Measurements from ENCODE around the gene FAM32A. TPM values are rescaled to one million over a fixed set of nuclear protein-coding genes. Genes with fewer than 3 reads are reported as not detected.

FAM32A gene
- total RNA-seq, 1 experiment from 2014 or later = 128 TPM

DNA sequence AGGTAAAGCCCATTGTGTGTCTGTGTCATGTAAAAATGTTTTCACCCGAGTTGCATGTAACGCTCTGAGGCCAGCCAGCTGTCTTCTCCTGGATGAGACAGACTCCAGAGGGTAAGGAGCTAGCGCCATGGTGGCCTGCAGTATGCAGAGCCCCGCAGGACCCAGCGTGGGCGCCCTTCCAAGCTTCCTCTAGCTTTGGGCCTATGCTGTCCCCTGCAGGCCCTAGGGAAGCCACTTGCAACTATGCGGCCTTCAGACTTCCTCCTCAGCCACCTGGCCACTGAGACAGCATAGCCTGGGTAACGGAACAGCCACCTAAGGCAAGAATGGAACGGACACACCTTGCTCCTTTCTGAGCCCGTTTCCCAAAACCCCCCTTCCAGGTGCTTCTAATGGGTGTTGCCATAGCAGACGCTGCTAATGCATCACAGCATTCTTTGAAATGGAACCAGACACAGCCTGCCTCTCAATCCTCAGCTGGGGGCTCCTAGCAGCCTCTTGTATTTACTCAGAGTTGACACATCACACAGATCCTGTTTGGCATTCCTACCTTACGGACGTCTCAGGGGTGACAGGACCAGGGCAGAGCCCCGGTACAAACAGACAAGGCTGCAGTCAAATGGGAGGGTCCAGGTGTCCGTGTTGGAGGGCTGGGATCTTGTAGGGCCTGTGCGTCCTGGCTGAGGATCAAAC is 6.2 kb downstream of the FAM32A start:
- no peak for DNase-seq
- Histone ChIP-seq H3K27me3 (no peaks in the 10 kb centered on the region), H3K9me3 (no peaks in the 10 kb centered on the region), H3K36me3 (peaks cover 59% of the 10 kb centered on the region), H3K4me3 (no peak overlapping the region)

DNA sequence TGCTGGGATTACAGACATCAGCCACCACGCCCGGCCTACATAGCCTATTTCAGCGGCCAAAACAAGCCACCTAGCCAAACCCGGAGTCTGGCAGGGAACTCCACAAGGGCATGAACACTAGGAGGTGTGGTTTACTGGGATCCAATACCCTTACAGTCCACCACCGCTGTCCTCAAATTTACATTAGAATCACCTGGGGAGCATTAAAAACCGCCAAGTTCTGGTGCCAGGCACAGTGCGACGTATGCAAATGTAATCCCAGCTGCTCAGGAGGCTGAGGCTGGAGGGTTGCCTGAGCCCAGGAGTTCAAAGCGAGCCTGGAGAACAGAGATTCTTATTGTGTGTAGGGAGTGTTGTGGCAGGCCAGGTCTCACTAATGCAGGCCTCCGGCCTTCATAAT is 8.3 kb downstream of the FAM32A start:
- H3K4me3 ChIP-seq = no peak overlapping the region
- DNase-seq = peak; percentile 49
- H3K27me3 ChIP-seq = no peaks in the 10 kb centered on the region
- H3K9me3 ChIP-seq = no peaks in the 10 kb centered on the region
- peaks cover 40% of the 10 kb centered on the region for H3K36me3 ChIP-seq

DNA sequence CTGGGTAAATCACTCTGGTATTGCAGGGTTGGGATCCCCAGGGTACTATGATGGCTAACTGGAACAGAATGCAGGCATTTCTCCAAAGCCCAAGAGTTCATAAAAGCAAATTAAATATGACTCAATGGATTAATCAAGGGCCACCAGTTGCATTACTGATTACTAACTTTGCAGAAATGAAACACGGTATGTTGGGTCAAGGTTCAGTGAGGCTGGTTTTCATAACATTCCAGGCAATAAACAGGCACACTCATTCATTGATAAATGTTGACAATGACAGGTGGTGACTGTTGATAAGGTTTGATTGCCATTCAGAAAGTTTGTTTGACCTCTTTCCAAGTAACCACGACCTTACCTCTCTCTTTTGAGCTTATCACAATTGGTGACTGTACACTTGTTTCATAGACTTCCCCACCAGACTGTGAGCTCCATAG is 12.0 kb downstream of the FAM32A start:
- peak overlapping the region; percentile 88 for H3K4me3 ChIP-seq

DNA sequence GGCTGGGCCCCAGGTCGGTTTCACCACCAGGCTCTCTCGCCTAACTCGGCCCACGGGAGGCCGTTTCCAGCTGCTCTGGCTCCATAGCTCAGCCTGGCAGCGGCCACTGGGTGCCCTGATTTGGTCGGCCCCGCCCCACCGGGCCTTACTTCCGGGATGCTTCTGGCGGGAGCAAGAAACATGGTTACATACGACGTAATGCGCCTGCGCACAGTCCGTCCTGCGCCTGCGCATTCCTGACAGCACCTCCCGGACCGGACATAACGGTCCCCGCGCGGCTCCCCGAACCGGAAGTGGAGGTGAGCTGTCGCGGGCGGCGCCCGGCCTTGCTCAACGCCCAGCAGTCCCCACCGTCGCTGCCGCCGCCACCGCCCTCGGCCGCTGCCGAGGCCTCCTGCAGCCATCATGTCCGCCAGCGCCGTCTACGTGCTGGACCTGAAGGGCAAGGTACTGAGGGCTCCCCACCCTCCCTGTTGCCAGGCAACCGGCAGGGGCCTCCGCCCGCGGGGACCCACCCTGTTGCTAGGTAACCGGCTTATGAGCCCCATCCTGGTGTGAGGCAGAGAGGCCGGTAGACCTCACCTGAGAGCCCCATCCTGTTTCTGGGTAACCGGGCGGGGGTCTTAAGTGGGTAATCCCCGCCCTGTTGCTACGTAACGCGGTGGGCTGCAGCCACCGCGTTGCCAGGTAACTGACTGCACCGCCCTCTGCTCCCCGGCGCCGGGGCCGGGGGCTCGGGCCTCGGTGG is 12.6 kb downstream of the FAM32A start, which contains the start of gene AP1M1:
Gene AP1M1 (plus strand): TSS at position 290 of the 748 bp plus-strand sequence. CDS start 116 bp downstream, at position 406.
- Histone ChIP-seq H3K36me3 (peaks cover 42% of the 10 kb centered on the region), H3K27me3 (no peaks in the 10 kb centered on the region), H3K9me3 (no peaks in the 10 kb centered on the region), H3K4me3 (peak within 1 kb of the TSS; percentile 88)
- DNase-seq = peak; percentile 100

More for the DNA sequence above, 12.0 kb downstream of the FAM32A start:
- H3K9me3 ChIP-seq = no peaks in the 10 kb centered on the region
- DNase-seq = peak; percentile 51
- H3K27me3 ChIP-seq = no peaks in the 10 kb centered on the region
- peaks cover 39% of the 10 kb centered on the region for H3K36me3 ChIP-seq

DNA sequence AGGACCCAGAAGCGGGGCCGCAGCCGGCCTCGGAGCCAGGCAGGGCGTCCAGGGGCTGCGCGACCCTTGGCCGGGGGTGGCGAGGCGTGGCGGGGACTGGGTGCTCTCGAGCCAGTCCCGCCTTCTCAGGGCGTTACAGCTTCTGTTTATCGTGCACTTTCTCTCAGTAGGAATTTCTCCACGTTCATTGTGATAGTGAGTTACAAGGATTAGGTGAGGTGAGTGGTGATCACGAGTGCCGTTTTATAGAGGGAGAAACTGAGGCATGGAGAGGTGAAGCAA is 13.1 kb downstream of the FAM32A start:
- no peak for DNase-seq
- Histone ChIP-seq H3K36me3 (peaks cover 45% of the 10 kb centered on the region), H3K4me3 (peak overlapping the region; percentile 88), H3K27me3 (no peaks in the 10 kb centered on the region), H3K9me3 (no peaks in the 10 kb centered on the region)

DNA sequence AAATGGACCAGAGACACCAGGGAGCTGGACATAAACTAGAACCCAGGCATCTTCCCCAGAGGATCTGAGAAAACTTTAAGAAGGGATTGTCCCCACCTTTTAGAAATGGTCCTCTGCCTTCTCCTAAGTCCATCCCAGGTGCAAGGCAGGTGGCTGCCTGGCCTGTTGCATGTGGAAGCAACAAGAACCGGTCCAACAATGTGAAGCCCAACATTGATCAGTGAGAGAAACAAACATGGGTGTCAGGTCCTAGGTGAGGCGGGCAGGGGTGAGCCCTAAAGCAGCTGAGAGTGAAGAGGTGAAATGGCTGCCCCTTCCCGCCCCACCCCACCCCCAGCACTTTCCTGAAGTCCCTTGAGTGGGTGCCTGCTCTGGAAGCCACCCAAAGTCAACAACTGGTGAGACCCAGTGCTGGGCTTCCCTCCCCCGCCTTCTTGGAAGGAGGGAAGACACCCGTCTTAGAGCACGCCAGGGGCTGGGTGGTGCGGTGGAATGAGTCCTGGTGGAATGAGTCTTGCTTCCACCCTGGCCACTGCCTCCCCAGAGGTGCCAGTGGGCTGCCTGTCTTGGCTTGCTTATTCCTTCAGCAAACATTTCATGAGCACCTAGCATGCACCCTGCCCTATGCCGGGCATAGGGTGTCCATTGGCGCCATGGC is 14.2 kb downstream of the FAM32A start:
- DNase-seq = no peak
- peaks cover 52% of the 10 kb centered on the region for H3K36me3 ChIP-seq
- peak overlapping the region; percentile 88 for H3K4me3 ChIP-seq
- H3K9me3 ChIP-seq = no peaks in the 10 kb centered on the region
- no peaks in the 10 kb centered on the region for H3K27me3 ChIP-seq

DNA sequence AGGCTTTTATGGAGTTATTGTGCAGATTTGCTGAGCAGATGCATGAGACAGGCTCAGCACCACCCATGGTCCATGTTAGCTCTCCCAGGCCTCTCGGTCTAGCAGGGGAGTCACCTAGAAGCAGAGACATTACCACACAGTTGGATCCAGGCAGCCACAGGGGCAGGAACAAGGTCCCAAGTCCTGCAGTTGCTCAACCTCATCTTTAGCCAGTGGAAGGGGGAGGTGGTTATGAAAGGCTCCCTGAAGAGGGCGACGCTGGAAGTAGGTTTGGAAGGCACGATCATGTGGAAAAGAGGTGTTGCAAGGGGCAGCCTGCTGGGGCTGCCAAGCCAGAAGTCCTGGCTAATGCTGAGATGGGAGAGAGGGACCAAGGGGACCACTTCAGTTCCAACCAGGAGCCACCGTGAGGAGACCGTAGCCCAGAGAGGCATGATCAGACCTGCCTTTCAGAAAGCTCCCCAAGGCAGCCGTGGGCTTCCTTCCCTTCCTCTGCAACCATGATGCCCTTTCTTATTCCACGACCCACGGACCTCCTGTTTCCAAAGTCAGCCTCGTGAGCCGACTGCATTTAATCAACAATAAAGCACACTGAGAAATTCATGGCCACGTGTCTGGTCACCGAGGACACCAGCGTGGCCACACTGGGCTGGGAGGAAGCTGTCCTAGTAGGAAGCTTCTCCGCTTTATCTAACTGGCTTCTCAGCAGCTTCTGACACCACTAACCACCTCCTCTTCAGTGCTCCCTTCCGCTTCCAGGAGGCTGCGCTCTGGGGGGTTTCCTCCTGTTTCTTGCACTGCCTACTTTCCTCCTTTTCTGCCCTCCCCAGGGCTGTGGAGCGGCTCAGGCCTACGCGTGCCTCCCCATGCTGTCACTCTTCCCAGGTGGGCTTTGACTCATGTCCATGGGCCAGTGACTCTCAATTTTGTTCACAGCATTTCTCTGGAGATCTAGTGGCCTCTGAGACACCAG is 15.1 kb downstream of the FAM32A start:
- Histone ChIP-seq H3K27me3 (no peaks in the 10 kb centered on the region), H3K4me3 (no peak overlapping the region), H3K36me3 (peaks cover 55% of the 10 kb centered on the region), H3K9me3 (no peaks in the 10 kb centered on the region)
- no peak for DNase-seq

DNA sequence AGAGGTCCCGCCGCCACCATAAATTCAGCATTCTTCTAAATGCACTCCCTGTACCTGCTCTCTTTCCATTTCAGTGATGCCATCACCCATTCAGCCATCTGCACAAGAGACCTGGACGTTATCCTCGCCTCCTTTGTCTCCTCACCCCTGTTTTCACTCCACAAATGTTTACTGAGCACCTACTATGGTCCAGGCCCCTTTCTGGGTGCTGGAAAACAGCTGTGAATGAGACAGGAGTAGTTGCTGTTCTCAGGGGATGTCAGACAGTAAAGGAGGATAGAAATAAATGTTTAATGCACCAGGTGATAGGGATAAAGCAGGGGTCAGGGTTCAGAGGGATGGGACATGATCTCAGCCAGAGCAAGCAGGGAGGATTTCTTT is 15.8 kb downstream of the FAM32A start:
- Histone ChIP-seq H3K9me3 (no peaks in the 10 kb centered on the region), H3K27me3 (no peaks in the 10 kb centered on the region), H3K4me3 (no peak overlapping the region), H3K36me3 (peaks cover 62% of the 10 kb centered on the region)
- DNase-seq = no peak

DNA sequence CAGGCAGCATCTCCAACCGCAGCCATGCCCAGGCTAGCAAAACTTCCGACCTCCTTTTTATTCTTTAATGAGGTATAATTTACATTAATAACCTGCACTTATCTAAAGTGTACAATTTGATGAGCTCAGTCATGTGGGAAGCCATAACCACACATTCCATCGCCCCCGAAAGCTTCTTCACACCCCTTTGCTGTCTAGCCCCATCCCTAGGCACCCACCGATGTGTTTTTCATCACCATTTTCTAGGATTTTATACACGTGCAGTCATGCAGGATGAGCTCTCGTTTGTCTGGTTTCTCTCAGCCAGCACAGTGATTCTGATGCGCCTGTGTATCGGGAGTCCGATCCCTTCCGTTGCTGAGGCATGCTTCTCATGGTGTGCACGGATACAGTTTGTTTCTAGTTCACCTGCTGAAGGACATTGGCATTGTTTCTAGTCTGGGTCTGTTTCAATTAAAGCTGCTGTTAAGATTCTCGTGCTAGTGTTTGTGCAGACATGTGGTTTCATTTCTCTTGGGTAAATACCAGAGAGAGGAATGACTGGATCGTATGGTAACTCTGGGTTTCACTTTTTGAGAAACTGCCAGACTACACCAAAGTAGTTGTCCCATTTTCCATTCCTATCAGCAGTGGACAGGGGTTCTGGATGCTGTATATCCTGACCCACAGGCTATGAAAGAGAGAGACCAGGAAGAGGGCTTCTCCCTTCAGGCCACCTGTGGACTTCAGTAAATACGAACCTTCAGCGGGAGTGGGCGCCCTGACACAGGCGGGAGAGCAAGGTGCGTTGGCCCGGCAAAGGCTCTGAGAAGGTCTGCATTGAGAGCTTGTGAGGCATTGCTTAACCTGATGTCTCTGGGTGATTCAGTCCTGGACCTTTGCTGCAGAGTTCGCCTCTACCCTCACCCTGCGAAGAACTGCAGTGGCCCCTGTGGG is 17.4 kb downstream of the FAM32A start:
- Histone ChIP-seq H3K9me3 (no peaks in the 10 kb centered on the region), H3K4me3 (no peak overlapping the region), H3K36me3 (peaks cover 78% of the 10 kb centered on the region), H3K27me3 (no peaks in the 10 kb centered on the region)
- DNase-seq = no peak

DNA sequence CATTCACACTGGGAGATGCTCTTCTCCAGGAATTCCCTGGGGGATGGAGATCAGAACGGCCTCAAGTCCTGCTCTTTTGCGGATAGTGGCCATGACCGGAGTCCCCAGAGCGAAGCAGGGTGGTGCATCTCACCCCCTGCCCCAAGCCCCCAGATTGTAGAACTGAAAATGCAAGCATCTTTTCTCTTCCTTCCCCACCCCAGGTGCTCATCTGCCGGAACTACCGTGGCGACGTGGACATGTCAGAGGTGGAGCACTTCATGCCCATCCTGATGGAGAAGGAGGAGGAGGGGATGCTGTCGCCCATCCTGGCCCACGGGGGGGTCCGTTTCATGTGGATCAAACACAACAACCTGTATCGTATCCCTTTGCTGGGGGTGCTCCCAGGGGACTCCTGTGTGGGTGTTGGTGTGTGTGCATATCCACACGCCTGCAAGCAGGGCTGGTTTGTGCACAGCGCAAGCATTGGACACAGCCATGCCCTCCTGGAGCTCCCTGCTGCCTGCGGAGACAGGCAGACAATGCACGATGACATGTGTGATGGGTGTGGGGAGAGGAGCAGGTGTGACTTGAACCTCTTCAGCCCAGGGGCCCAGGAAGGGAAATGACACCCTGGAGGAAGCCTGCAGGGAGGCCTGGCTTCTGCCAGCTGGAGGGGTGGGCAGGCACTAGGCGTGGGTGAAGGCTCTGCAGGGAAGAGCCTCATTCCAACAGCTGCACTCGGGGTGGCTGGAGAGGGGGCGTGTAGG is 18.2 kb downstream of the FAM32A start:
- Histone ChIP-seq H3K36me3 (peaks cover 86% of the 10 kb centered on the region), H3K9me3 (no peaks in the 10 kb centered on the region), H3K4me3 (no peak overlapping the region), H3K27me3 (no peaks in the 10 kb centered on the region)
- no peak for DNase-seq

DNA sequence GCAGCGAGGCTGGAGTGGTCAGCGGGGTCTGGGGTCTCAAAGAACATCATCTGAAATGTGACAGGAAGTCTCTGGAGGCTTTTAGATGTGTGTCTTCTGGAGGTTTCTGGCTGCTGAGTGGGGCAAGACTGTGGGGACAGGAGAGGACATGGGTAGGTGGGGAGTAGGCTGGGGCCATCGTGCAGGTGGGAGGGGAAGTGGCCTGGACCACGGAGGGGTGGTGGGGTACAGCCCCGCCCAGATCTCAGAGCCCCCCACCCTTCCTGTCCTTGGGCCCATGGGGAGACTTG is 18.7 kb downstream of the FAM32A start:
- H3K9me3 ChIP-seq = no peaks in the 10 kb centered on the region
- peaks cover 88% of the 10 kb centered on the region for H3K36me3 ChIP-seq
- H3K27me3 ChIP-seq = no peaks in the 10 kb centered on the region
- no peak for DNase-seq
- no peak overlapping the region for H3K4me3 ChIP-seq

DNA sequence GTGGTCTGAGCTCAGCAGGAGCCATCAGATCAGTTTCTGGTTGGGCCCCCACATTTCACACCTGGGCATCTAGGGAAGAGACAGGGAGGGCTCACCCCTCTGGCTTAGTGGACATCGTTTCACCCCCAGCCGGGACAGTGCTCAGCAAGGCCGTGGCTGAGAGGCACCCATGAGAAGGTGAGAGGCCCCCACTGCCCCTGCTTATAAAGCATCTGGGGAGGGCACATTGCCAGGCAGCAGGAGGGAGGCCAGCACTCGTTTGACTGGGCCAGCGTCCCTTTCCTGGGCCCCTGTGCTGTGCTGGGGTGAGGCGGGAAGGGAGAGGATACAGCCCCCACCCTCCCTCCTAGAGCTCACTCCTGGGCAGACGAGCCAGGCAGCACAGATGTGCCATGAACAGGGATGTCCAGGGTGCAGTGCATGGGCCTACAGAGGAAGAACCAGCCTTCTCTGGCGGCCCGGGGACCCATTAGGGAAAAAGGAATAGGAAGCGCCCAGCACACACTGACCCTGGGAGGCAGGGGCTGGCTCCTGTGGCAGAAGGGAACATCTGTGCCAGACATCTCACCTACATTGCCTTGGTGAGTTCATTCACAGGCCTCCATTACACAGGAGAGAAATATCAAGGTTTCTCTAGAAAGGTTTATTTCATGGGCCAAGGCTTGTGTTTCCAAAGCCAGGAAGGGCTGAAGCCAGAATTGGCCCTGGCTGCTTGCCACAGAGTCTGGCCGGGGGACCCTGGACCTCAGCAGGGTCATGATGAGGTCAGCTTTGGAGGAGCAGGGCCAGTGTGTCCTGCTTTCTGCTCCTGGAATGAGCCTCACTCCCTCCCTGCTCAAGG is 20.2 kb downstream of the FAM32A start:
- peaks cover 88% of the 10 kb centered on the region for H3K36me3 ChIP-seq
- H3K9me3 ChIP-seq = peaks cover 2% of the 10 kb centered on the region; the same call in 1 of the 2 replicates
- no peaks in the 10 kb centered on the region for H3K27me3 ChIP-seq
- H3K4me3 ChIP-seq = no peak overlapping the region
- DNase-seq = no peak

DNA sequence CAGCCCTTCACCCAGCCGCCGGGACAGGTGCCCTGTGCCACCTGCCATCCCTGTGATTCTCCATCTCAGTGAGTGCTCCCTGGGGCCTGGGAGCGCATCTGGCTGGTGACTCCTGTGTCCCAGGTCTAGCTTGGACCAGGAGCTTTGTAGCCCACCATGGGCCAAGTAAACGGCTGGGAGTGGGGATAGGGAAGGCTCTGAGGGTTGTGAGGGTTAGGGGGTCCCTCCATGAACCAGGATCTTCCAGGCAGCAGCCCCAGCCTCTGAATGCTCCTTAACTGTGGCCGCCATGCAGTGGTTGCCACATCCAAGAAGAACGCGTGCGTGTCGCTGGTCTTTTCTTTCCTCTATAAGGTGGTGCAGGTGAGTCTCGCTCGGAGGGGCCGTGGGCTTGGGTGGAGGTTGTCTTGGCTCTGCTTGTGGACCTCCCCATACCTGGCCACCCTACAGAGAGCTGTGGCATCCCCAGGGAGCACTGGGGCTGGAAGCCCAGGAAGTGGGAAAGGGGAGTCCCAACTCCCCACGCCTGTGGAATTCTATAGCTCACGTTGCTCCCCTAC is 20.9 kb downstream of the FAM32A start:
- no peak overlapping the region for H3K4me3 ChIP-seq
- H3K36me3 ChIP-seq = peaks cover 91% of the 10 kb centered on the region
- no peaks in the 10 kb centered on the region for H3K27me3 ChIP-seq
- no peak for DNase-seq
- peaks cover 2% of the 10 kb centered on the region; the same call in 1 of the 2 replicates for H3K9me3 ChIP-seq

DNA sequence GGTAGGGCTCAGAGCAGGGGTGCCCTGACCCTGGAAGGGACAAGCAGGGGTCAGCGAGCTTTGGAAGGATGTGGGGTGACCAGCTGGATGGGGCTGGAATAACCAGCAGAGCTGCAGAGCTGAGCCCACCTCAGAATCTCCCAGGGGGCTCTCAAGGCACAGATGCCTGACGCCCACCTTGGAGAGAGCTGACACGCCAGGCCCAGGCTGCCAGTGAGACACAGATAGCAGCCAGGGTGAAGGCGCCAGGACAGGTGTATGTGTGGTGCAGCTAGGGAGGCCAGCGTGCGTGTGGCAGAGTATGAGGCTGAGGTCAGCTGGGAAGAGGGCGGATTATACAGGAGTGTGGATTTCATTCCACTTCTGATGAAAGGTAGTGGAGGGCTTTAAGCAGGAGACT is 21.4 kb downstream of the FAM32A start:
- Histone ChIP-seq H3K36me3 (peaks cover 94% of the 10 kb centered on the region), H3K4me3 (no peak overlapping the region), H3K9me3 (peaks cover 4% of the 10 kb centered on the region), H3K27me3 (no peaks in the 10 kb centered on the region)
- no peak for DNase-seq

All from MG63 (cell line).